Measurements from ENCODE around the gene SHQ1.

The SHQ1 gene

GRCh38 chr3:72753495-72753894, 94.8 kb downstream of the SHQ1 start:
- Histone ChIP-seq H3K27ac (ENCODE audit: low read depth, low read length, poor library complexity, severe bottlenecking) (no peak overlapping the region), H3F3A (ENCODE audit: insufficient read depth, low read length) (no peaks in the 10 kb centered on the region), H3K9ac (ENCODE audit: low read length) (no peak overlapping the region), H2AFZ (ENCODE audit: low read length) (no peak overlapping the region), H3K4me3 (ENCODE audit: low read depth, low read length, poor library complexity, severe bottlenecking) (no peak overlapping the region), H3K79me2 (ENCODE audit: insufficient read depth, low read length) (no peaks in the 10 kb centered on the region), H4K20me1 (ENCODE audit: insufficient read depth, low read length) (no peaks in the 10 kb centered on the region), H3K9me2 (ENCODE audit: low read depth, low read length) (no peaks in the 10 kb centered on the region), H3K9me3 (ENCODE audit: low read length) (no peaks in the 10 kb centered on the region), H3K27me3 (ENCODE audit: insufficient read depth, low read length) (no peaks in the 10 kb centered on the region), H3K4me1 (ENCODE audit: insufficient read depth, low read length, severe bottlenecking) (peaks cover 14% of the 10 kb centered on the region), H3K4me2 (ENCODE audit: low read length) (no peak overlapping the region), H3K36me3 (ENCODE audit: insufficient read depth, low read length) (peaks cover 5% of the 10 kb centered on the region; the same call in 1 of the 2 replicates)
- TF ChIP-seq EZH2 (IDR thresholded peaks at IDR 0.05; ENCODE audit: borderline replicate concordance, low read length) (no peak), CTCF (IDR thresholded peaks at IDR 0.05; ENCODE audit: low read length) (no peak)

GRCh38 chr3:72750405-72750965, 97.8 kb downstream of the SHQ1 start:
- H3K9ac ChIP-seq (ENCODE audit: low read length), result no peak overlapping the region
- no peaks in the 10 kb centered on the region for H3K9me2 ChIP-seq (ENCODE audit: low read depth, low read length)
- no peaks in the 10 kb centered on the region for H3K9me3 ChIP-seq (ENCODE audit: low read length)
- TF ChIP-seq CTCF (IDR thresholded peaks at IDR 0.05; ENCODE audit: low read length) (no peak), EZH2 (IDR thresholded peaks at IDR 0.05; ENCODE audit: borderline replicate concordance, low read length) (no peak)
- H3K79me2 ChIP-seq (ENCODE audit: insufficient read depth, low read length), result no peaks in the 10 kb centered on the region
- no peaks in the 10 kb centered on the region for H3K27me3 ChIP-seq (ENCODE audit: insufficient read depth, low read length)
- peaks cover 5% of the 10 kb centered on the region; the same call in 1 of the 2 replicates for H3K36me3 ChIP-seq (ENCODE audit: insufficient read depth, low read length)
- no peaks in the 10 kb centered on the region for H3F3A ChIP-seq (ENCODE audit: insufficient read depth, low read length)
- no peak overlapping the region for H3K4me2 ChIP-seq (ENCODE audit: low read length)
- H3K4me3 ChIP-seq (ENCODE audit: low read depth, low read length, poor library complexity, severe bottlenecking), result no peak overlapping the region
- no peaks in the 10 kb centered on the region for H4K20me1 ChIP-seq (ENCODE audit: insufficient read depth, low read length)
- H2AFZ ChIP-seq (ENCODE audit: low read length), result no peak overlapping the region
- no peak overlapping the region for H3K27ac ChIP-seq (ENCODE audit: low read depth, low read length, poor library complexity, severe bottlenecking)
- no peaks in the 10 kb centered on the region for H3K4me1 ChIP-seq (ENCODE audit: insufficient read depth, low read length, severe bottlenecking)

- H3K27ac ChIP-seq (ENCODE audit: low read depth, low read length, poor library complexity, severe bottlenecking), result no peak overlapping the region
- no peaks in the 10 kb centered on the region for H3K79me2 ChIP-seq (ENCODE audit: insufficient read depth, low read length)
Measured at GRCh38 chr3:72748659-72749058, 99.6 kb downstream of the SHQ1 start.

More at GRCh38 chr3:72748659-72749058, 99.6 kb downstream of the SHQ1 start:
- Histone ChIP-seq H3K4me3 (ENCODE audit: low read depth, low read length, poor library complexity, severe bottlenecking) (no peak overlapping the region), H3F3A (ENCODE audit: insufficient read depth, low read length) (no peaks in the 10 kb centered on the region), H3K27me3 (ENCODE audit: insufficient read depth, low read length) (no peaks in the 10 kb centered on the region), H3K4me2 (ENCODE audit: low read length) (no peak overlapping the region), H2AFZ (ENCODE audit: low read length) (no peak overlapping the region), H3K36me3 (ENCODE audit: insufficient read depth, low read length) (peaks cover 5% of the 10 kb centered on the region; the same call in 1 of the 2 replicates), H3K4me1 (ENCODE audit: insufficient read depth, low read length, severe bottlenecking) (no peaks in the 10 kb centered on the region), H3K9me2 (ENCODE audit: low read depth, low read length) (no peaks in the 10 kb centered on the region), H4K20me1 (ENCODE audit: insufficient read depth, low read length) (no peaks in the 10 kb centered on the region), H3K9ac (ENCODE audit: low read length) (no peak overlapping the region), H3K9me3 (ENCODE audit: low read length) (no peaks in the 10 kb centered on the region)
- TF ChIP-seq CTCF (IDR thresholded peaks at IDR 0.05; ENCODE audit: low read length) (no peak), EZH2 (IDR thresholded peaks at IDR 0.05; ENCODE audit: borderline replicate concordance, low read length) (no peak)
